H1 (cell line): Measurements from ENCODE around the gene TFDP3. TPM values are rescaled to one million over a fixed set of nuclear protein-coding genes. Genes with fewer than 3 reads are reported as not detected.

Experiments
- BACH1 ChIP-seq: IDR thresholded peaks from 2 replicates; pipeline ENCODE4 v1.6.1; 2012; ENCODE audit warnings: low read length, improper control_type of control experiment
- EGR1 ChIP-seq: IDR thresholded peaks from 2 replicates; pipeline ENCODE4 v1.6.1; 2011; ENCODE audit warnings: low read depth, low read length, borderline replicate concordance
- KDM1A ChIP-seq: fragments of 200-600, 300-600 bp; sonication (generic); IDR thresholded peaks from 2 replicates; pipeline ENCODE4 v1.7.1; 2016; ENCODE audit warnings: mild to moderate bottlenecking, low read length, borderline replicate concordance
- RAD21 ChIP-seq, 2 experiments: IDR thresholded peaks in 1 of 2; conservative IDR thresholded peaks in 1 of 2; 2 replicates each; pipeline ENCODE4 v1.6.1; 2011; ENCODE audit warnings: low read depth in 2 of 2, low read length in 2 of 2, improper control_type of control experiment in 1 of 2, inconsistent platforms in 1 of 2, mild to moderate bottlenecking in 1 of 2, moderate library complexity in 1 of 2
- ZNF274 ChIP-seq: IDR thresholded peaks from 2 replicates; pipeline ENCODE4 v1.7.0; 2012; ENCODE audit warnings: low read length, borderline replicate concordance; ENCODE audit errors: extremely low read depth
- polyA plus RNA-seq, 7 experiments: library from polyadenylated mRNA; depleted of rRNA in 3 of 7; stranded (reverse) in 5 of 7; unstranded in 2 of 7; fragments of >200 nt in 5 of 7; fragments of 200-250 nt in 2 of 7; gene quantifications; 1 replicate in 5 of 7; 2 replicates in 1 of 7; 4 replicates in 1 of 7; pipeline versions ENCODE4 v1.2.1 to v1.2.3, GENCODE V29; 2011 to 2013; ENCODE audit warnings: missing spikeins in 2 of 7, mixed read lengths in 2 of 7
- total RNA-seq: library from RNA; stranded (reverse); fragmentation: NEBNext Ultra II Directional; extraction: Animal tissue kit (Norgen Biotek cat#: 25700); gene quantifications from 2 replicates; pipeline ENCODE4 v1.2.1, GENCODE V29; 2021
- TF ChIP-seq, protein P1 (sequence below): fragments of 300-600 bp; sonication (generic); IDR thresholded peaks from 2 replicates; pipeline ENCODE4 v1.7.1; 2012; ENCODE audit warnings: low read length, moderate library complexity, mild to moderate bottlenecking, inconsistent platforms; ENCODE audit not compliant: insufficient replicate concordance

TFDP3 gene
- total and polyA plus RNA-seq, 2 of the 8 experiments (the other 6 are each of a cell fraction or from before 2014, with no cell fraction given) = not detected

DNA sequence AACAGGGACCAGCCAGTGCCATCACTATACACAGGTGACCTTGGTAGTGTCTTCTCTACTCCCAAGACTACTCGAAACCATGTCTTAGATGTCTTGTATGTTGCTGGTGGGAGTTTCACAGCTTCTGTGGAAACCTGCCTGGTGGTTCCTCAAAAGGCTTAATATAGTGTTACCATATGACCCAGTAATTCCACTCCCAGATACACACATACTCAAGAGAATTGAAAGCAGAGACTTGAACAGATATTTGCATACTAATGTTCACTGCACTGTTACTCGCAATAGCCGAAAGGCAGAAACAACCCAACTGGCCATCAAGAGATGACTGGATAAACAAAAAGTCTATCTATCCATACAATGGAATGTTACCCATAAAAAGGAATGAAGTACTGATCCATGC lies 3.1 kb downstream of the TFDP3 start (continued):
- TF ChIP-seq, protein P1, sequence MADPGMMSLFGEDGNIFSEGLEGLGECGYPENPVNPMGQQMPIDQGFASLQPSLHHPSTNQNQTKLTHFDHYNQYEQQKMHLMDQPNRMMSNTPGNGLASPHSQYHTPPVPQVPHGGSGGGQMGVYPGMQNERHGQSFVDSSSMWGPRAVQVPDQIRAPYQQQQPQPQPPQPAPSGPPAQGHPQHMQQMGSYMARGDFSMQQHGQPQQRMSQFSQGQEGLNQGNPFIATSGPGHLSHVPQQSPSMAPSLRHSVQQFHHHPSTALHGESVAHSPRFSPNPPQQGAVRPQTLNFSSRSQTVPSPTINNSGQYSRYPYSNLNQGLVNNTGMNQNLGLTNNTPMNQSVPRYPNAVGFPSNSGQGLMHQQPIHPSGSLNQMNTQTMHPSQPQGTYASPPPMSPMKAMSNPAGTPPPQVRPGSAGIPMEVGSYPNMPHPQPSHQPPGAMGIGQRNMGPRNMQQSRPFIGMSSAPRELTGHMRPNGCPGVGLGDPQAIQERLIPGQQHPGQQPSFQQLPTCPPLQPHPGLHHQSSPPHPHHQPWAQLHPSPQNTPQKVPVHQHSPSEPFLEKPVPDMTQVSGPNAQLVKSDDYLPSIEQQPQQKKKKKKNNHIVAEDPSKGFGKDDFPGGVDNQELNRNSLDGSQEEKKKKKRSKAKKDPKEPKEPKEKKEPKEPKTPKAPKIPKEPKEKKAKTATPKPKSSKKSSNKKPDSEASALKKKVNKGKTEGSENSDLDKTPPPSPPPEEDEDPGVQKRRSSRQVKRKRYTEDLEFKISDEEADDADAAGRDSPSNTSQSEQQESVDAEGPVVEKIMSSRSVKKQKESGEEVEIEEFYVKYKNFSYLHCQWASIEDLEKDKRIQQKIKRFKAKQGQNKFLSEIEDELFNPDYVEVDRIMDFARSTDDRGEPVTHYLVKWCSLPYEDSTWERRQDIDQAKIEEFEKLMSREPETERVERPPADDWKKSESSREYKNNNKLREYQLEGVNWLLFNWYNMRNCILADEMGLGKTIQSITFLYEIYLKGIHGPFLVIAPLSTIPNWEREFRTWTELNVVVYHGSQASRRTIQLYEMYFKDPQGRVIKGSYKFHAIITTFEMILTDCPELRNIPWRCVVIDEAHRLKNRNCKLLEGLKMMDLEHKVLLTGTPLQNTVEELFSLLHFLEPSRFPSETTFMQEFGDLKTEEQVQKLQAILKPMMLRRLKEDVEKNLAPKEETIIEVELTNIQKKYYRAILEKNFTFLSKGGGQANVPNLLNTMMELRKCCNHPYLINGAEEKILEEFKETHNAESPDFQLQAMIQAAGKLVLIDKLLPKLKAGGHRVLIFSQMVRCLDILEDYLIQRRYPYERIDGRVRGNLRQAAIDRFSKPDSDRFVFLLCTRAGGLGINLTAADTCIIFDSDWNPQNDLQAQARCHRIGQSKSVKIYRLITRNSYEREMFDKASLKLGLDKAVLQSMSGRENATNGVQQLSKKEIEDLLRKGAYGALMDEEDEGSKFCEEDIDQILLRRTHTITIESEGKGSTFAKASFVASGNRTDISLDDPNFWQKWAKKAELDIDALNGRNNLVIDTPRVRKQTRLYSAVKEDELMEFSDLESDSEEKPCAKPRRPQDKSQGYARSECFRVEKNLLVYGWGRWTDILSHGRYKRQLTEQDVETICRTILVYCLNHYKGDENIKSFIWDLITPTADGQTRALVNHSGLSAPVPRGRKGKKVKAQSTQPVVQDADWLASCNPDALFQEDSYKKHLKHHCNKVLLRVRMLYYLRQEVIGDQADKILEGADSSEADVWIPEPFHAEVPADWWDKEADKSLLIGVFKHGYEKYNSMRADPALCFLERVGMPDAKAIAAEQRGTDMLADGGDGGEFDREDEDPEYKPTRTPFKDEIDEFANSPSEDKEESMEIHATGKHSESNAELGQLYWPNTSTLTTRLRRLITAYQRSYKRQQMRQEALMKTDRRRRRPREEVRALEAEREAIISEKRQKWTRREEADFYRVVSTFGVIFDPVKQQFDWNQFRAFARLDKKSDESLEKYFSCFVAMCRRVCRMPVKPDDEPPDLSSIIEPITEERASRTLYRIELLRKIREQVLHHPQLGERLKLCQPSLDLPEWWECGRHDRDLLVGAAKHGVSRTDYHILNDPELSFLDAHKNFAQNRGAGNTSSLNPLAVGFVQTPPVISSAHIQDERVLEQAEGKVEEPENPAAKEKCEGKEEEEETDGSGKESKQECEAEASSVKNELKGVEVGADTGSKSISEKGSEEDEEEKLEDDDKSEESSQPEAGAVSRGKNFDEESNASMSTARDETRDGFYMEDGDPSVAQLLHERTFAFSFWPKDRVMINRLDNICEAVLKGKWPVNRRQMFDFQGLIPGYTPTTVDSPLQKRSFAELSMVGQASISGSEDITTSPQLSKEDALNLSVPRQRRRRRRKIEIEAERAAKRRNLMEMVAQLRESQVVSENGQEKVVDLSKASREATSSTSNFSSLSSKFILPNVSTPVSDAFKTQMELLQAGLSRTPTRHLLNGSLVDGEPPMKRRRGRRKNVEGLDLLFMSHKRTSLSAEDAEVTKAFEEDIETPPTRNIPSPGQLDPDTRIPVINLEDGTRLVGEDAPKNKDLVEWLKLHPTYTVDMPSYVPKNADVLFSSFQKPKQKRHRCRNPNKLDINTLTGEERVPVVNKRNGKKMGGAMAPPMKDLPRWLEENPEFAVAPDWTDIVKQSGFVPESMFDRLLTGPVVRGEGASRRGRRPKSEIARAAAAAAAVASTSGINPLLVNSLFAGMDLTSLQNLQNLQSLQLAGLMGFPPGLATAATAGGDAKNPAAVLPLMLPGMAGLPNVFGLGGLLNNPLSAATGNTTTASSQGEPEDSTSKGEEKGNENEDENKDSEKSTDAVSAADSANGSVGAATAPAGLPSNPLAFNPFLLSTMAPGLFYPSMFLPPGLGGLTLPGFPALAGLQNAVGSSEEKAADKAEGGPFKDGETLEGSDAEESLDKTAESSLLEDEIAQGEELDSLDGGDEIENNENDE = no peak
- no peak for TF ChIP-seq RAD21 (IDR thresholded peaks at IDR 0.05 in 1 of 2, conservative IDR thresholded peaks at IDR 0.05 in 1 of 2; ENCODE audit: low read depth in 2 of 2, low read length in 2 of 2)
- TF ChIP-seq EGR1 = no peak
- TF ChIP-seq KDM1A = no peak
- no peak for TF ChIP-seq ZNF274
- TF ChIP-seq BACH1 = no peak
